ENCODE data around the gene CACNA2D3.

CACNA2D3 gene

DNA sequence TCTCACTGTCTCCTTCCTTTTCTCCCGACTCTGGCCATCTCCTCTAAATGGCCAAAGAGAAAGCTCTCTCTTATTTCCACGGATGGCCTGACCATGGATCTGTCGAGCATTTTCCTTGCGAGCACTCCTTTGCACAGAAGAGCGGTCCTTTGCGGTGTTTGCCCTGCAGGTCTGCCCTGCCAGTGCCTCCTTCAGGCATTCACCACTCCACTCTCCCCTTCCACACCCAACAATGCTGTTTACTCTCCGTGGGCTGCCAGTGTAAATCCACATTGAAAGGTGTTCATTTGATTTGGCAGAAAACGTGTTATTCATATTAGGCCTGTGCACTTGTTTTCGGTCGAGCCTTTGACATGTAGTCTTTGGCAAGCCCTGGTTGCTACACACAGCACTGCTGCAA lies 49.6 kb downstream of the CACNA2D3 start:
- no peak for DNase-seq

DNA sequence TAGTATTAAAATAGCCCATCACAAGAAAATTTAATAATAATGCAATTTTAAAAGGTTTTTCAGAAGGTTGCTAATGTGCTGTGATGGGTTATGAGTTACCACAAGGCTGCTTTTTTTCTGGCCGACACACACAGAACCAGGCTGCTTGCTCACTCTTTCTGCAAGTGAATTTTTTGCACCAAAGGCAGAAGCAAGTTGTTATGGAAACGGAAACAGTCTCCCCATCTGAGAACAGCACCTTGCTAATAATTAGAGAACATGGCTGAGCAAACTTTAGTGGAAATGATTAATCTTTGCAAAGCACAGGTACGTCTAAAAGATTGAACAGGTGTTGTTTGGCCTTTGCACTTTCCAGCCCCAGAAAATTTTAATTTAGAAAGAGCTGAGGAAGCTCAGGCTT lies 51.0 kb downstream of the CACNA2D3 start:
- DNase-seq: no peak

DNA sequence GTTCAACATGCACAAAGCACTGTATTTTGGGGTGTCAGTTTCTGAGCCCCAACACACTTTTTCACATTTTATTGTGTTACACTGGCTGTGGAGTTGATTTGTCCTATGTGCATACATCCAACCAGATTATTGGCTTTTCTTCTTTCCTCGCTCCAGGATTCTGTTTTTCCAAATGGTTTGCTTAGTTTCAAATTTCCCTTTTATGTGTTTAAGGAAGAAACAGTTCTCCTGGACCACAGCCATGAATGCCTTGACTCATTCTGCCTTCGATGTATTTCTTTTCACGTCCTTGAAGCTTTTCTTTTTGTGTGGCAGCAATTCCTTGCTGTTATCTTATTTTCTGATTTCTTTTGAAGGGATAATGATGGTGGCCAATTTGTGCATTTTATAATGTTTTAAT lies 53.8 kb downstream of the CACNA2D3 start:
- no peak for DNase-seq

DNA sequence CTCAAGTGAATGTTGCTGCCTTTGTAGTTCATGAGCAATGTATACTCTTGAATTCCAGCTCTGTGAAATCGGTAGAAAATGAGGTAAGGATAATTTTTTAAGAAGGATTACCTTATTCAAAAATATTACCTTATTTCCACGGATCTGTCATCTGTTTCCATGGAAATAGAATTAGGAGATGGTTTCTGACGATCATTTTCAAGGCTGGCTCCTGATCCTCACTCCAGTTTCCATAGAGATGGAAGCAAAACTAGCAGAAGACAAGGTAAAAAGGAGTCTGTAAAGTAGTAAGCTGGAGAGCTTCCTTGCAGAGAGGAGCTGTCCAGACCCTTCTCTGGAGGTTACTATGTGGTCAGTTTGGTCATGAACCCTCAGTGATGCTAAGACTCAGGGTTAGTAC lies 55.5 kb downstream of the CACNA2D3 start:
- no peak for DNase-seq

DNA sequence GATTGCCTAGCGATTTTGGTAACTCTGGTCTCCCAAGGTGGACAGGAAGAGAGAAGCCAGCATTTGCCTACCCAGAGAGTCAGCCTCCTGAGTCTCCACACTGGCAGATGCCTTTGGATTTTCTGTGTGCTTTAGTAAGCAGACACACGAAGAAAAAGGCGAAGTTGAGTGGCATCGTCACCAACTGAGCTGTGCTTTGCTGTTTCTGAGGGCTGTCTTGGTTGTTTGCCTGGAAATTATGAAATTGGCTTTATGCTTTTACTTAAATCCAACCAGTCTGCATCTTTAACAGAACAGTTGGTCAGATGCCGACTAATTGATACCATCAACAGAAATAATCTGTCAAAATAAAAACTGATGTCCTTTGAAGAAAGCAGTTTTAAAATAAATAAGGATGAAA lies 56.0 kb downstream of the CACNA2D3 start:
- no peak for DNase-seq

DNA sequence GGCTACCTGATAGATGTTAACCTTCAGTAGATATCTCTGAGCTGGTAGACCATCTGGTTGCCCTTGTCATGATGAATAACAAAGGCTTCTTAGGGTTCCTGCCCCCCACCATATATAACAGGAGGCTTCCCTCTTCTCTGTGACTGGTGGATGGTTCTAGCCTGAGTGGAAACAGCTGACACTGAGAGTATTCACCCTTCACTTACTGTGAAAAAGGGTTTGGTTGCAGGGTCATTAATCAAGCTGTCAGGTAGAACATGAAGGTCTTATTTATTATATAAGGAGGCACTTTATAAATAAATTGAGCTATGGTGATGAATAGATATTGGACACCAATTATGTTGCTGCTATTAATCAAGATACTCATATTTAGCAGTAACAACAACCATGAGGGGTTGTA lies 58.6 kb downstream of the CACNA2D3 start:
- no peak for DNase-seq

DNA sequence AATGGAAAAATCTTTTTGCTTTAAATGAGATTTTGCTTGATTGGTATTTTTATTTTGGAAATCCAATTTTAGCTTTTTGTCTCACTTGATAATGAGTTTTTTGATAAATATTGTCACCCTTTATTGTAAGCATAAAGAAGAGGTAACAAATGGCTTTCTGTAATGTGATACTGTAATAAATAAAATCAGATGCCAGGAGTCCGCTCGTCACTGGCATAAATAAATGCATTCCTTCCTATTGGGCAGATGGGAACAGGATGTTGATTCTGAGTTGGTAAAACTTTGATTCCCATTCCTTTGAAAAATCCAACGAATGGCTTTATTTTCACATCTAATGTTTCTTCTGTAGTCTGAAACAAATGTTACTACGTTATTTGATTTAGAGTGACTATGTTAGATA lies 59.9 kb downstream of the CACNA2D3 start:
- DNase-seq: no peak

DNA sequence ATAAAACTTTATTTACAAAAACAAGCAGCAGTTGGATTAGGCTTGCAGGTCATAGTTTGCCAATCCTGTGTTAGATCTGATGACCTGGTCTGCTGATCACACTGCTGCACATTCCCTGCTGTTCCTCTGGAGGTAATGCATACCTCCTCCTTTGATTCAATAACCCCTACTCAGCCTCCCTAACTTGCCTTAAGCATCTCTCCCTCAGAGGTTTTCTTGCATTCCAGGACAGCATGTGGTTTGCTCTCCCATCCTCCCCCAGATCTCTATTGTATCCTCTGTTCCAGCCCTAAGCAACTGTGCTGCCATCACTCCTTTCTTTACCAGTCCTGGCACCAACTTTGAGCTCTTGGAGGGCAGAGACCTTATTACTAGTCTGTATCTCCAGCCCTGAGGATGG lies 63.4 kb downstream of the CACNA2D3 start:
- DNase-seq: no peak

DNA sequence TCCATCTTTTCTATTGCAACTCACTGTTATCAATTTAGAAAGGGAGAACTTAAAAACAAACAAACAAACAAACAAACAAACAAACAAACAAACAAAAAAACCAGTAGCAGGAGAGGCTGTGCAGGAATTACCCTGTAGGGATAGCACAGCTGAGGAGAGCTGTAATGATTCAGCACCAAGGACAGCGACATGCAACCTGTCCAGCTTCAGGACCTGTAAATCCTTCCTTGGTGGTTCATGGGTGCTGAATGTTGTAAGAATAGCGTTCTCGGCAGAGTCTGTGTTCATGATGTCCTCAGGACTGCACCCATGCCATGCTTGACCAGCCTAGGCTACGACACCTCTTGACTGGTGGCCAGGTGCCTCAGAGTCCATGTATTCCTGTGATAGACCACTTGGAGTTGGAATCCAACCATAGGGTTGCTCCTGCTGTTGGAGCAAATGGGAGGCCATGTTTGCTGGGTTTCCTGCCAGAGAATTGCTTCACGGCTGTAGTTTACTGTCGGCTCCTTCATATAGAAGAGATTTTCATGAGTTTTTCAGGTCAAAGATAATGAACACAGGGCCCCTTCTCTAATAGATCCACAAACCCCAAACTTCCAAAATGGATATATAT lies 65.9 kb downstream of the CACNA2D3 start:
- DNase-seq: no peak

GRCh38 chr3:54191220-54191619 lies 68.9 kb downstream of the CACNA2D3 start:
- DNase-seq: no peak

GRCh38 chr3:54192026-54192425 lies 69.7 kb downstream of the CACNA2D3 start:
- DNase-seq: no peak

DNA sequence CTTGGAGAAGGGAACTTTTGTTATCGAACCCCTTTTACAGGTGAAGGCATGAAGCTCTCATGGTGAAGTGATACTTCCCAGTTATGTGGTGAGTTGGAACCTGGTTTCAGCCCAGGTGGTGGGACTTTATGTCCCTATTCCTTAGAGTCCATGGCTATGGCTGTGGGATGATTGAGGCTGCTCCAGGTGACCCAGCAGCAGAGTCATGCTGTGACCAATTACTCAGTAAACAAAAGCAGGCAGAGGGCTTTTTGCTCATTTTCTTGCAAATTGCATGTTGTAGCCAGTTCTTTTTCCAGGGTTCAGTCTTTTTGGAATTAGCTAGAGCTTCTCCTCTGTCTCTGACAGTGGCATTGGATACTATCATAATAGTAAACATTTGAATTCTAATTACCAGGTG lies 70.7 kb downstream of the CACNA2D3 start:
- DNase-seq: no peak

DNA sequence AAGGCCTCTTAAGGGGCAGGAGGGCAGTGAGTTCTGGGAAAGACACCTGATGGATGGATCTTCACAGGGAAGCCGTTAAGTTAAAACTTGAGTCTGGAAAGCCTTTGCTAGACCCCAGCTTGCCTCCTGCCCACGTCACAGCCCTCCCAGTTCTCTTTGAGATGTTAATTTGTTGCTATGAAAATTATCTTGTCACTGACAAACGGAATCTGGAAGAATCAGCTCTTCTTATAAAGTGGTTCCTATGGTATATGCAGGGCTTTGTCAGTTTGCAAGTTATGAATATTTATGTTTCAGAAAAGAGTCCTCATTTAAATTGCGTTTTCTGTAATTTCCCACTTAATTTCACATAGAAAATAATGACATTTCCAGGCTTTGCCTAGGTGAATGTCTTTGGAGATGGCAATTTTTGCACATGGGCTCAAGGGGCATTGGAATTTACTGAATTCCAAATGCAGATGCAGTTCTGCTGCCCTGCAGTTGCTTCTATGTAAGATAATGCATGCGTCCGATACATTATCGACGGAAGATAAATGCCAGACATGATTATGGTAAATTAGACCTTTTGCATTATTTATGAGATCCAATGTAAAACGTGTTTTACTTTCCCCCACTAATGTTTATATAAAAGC lies 74.1 kb downstream of the CACNA2D3 start:
- DNase-seq: no peak

- no peak for DNase-seq
These were observed 75.2 kb downstream of the CACNA2D3 start for GRCh38 chr3:54197509-54197908.

DNA sequence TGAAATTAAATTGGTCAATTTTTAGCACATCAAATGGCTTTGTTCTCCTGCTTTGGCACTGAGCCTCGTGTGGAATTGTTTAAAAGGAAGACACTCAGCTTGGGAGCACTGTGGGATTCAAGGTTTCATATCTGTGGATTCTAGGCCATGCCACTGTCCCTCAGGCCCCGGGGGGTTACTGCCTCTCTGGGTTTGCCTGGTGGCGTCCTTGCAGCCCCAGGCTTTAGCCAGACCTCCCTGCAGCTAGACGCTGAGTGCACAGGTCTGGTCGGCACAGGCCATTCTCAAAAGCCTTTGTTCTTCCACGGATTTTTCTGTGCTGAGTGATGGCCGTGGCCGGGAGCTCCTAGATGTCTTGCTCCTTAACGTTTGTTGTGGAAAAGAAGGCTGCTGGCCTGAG lies 76.2 kb downstream of the CACNA2D3 start:
- DNase-seq: no peak

GRCh38 chr3:54202054-54202453 lies 79.7 kb downstream of the CACNA2D3 start:
- DNase-seq: no peak

GRCh38 chr3:54202651-54203248 lies 80.4 kb downstream of the CACNA2D3 start:
- DNase-seq: no peak

GRCh38 chr3:54206874-54207273 lies 84.5 kb downstream of the CACNA2D3 start:
- DNase-seq: no peak

GRCh38 chr3:54211097-54211496 lies 88.7 kb downstream of the CACNA2D3 start:
- DNase-seq: no peak

DNA sequence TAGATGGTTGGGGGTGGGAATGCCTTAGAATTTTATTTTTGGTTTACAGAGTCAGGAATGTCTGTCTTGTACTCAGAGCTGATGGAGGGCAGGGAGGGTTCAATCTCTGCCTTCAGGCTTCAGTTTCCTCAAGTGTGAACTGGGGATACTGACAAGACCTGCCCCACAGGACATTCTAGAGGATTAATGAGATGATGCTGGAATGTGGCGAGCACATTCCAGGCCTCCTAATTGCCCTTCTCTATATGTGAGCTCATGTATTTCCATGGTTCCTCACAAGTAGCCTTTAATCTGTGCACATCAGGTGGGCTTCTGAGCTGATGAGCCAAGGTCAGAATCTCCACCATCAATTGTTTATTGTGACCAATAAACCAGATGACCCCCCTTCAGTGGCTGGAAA lies 90.4 kb downstream of the CACNA2D3 start:
- DNase-seq: no peak

DNA sequence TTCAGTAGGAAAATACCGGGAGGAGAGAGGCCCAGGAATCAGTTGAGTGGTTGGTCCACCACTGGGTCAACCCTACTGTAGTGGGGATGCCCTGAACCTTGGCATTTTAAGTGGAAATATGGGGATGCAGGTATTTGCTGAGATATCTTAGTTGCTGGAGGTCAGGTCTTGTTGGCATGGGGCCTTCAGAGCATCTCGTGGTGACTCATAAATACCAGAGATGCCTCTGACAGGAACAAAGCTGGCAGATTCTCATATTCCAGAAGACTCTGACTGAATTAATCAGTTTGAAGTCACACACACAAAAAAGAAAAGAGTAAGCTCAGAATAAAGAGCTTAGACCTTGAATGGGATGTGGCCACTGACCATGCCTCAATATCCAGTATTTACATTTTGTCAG lies 91.6 kb downstream of the CACNA2D3 start:
- DNase-seq: no peak

DNA sequence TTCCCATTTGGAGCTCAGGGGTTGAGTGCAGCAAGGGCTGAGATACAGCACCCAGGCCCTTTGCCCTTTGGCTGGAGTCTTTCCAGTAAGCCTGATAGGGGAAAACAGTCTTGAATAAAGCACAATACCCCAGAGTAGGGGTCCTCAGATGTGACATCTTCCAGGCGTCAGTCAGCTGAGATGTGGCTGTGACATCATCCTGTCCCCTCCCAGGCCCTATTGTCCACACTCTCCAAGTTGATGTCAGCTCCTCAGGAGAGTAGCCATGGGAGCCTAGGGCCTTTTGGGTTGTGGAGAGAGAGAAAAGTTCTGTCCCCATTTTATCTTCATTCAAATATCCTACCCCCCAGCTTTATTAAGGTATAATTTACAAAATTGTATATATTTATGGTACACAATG lies 92.5 kb downstream of the CACNA2D3 start:
- DNase-seq: no peak

- no peak for DNase-seq
These were observed 93.2 kb downstream of the CACNA2D3 start for GRCh38 chr3:54215521-54215920.

DNA sequence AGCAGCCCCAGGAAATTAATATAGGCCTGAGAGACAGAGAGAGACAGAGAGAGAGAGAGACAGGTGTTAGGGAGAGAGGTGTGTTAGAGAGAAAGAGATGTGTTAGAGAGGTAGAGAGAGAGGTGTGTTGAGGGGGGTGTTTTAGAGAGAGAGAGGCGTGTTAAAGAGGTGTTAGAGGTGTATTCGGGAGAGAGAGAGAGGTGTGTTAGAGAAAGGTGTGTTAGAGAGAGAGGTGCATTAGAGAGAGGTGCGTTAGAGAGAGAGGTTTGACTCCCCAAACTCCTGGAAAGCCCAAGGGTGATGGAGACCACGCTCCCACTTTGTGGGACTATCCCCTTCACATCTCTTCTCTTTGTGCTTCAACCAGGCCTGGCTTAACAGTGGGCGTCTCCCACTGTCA lies 95.5 kb downstream of the CACNA2D3 start:
- DNase-seq: no peak

DNA sequence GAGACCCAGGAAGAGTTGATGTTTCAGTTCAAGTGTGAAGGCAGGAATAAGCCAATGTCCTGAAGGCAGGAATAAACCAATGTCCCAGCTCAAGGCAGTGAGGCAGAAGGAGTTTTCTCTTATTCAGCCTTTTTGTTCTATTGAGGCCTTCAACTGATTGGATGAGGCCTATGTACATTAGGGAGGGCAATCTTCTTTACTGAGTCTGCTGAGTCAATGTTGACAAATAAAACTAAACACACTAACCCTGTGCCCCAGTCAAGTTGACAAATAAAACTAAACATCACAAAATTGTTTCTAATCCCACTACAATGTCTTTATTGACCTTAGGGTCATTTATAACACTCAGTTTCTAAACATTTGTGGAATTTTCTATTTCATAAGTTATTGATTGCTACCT lies 100.0 kb downstream of the CACNA2D3 start:
- no peak for DNase-seq
